Keratinocyte (primary cell): ENCODE measurements around the gene OR56A5. TPM values are rescaled to one million over a fixed set of nuclear protein-coding genes. Genes with fewer than 3 reads are reported as not detected.

Experiments used
- DNase-seq: peaks from one replicate; pipeline ENCODE4 v3.0.0-alpha.2; 2011; ENCODE audit warnings: low read depth, missing footprints, low spot score
- FAIRE-seq: peaks from 2 replicates; lab custom pipeline; 2011; peaks lifted over from hg19 to GRCh38; lab: Jason Lieb, UNC
- H2AFZ ChIP-seq: 2 replicates; pipeline ENCODE4 v1.6.0; 2012; ENCODE audit warnings: low read length, control low read depth, inconsistent platforms; ENCODE audit not compliant: control insufficient read depth
- H3K27ac ChIP-seq: 2 replicates; pipeline ENCODE4 v1.5.1; 2011; ENCODE audit warnings: low read length; ENCODE audit not compliant: control insufficient read depth, insufficient read depth
- H3K27me3 ChIP-seq: 3 replicates; pipeline ENCODE4 v1.6.0; 2011; ENCODE audit warnings: low read length; ENCODE audit not compliant: control insufficient read depth, insufficient read depth; ENCODE audit errors: extremely low read depth
- H3K36me3 ChIP-seq, 2 experiments: 2 replicates in 1 of 2; 3 replicates in 1 of 2; pipeline ENCODE4 v1.5.1; 2011; ENCODE audit warnings: low read length in 2 of 2, mild to moderate bottlenecking in 1 of 2; ENCODE audit not compliant: control insufficient read depth in 2 of 2, insufficient read depth in 2 of 2; ENCODE audit errors: extremely low read depth in 1 of 2
- H3K4me1 ChIP-seq: 3 replicates; pipeline ENCODE4 v1.5.1; 2011; ENCODE audit warnings: low read length; ENCODE audit not compliant: control insufficient read depth, insufficient read depth; ENCODE audit errors: extremely low read depth
- H3K4me2 ChIP-seq: 3 replicates; pipeline ENCODE4 v1.6.0; 2011; ENCODE audit warnings: low read depth, low read length; ENCODE audit not compliant: control insufficient read depth, insufficient read depth; ENCODE audit errors: extremely low read depth
- H3K4me3 ChIP-seq, 3 experiments: fragments of 200-600 bp in 1 of 3; sonication (generic) in 1 of 3; 2 replicates in 2 of 3; 3 replicates in 1 of 3; pipeline ENCODE4 v1.5.1; 2011 to 2016; ENCODE audit warnings: low read length in 3 of 3, mild to moderate bottlenecking in 3 of 3, control low read depth in 2 of 3, inconsistent platforms in 1 of 3, low read depth in 1 of 3, mixed read lengths in 1 of 3, mixed run types in 1 of 3, moderate library complexity in 1 of 3; ENCODE audit not compliant: control insufficient read depth in 2 of 3, insufficient read depth in 2 of 3; ENCODE audit errors: extremely low read depth in 1 of 3
- H3K79me2 ChIP-seq: 2 replicates; pipeline ENCODE4 v1.6.0; 2012; ENCODE audit warnings: low read length; ENCODE audit not compliant: control insufficient read depth, insufficient read depth
- H3K9ac ChIP-seq: 3 replicates; pipeline ENCODE4 v1.6.0; 2011; ENCODE audit warnings: low read length; ENCODE audit not compliant: control insufficient read depth, insufficient read depth; ENCODE audit errors: extremely low read depth
- H3K9me1 ChIP-seq: 3 replicates; pipeline ENCODE4 v1.6.0; 2011; ENCODE audit warnings: low read length; ENCODE audit not compliant: control insufficient read depth, insufficient read depth; ENCODE audit errors: extremely low read depth
- H3K9me3 ChIP-seq: 2 replicates; pipeline ENCODE4 v1.5.1; 2012; ENCODE audit warnings: low read depth, low read length; ENCODE audit not compliant: control insufficient read depth
- H4K20me1 ChIP-seq: 3 replicates; pipeline ENCODE4 v1.6.0; 2011; ENCODE audit warnings: low read length; ENCODE audit not compliant: control insufficient read depth, insufficient read depth; ENCODE audit errors: extremely low read depth
- EZH2 ChIP-seq: IDR thresholded peaks from one replicate; pipeline ENCODE4 v1.6.1; 2012; ENCODE audit warnings: inconsistent platforms, mild to moderate bottlenecking, low read length, moderate library complexity
- dilution Hi-C: fragments of 300-500 bp; cut with MboI; formaldehyde crosslinking; loops from one replicate; pipeline ENCODE4 v1.7.0; 2020; ENCODE audit warnings: low sequenced_read_pairs; ENCODE audit not compliant: extremely low pct_ligation_motif_present
- polyA plus RNA-seq, 5 experiments: library from polyadenylated mRNA; depleted of rRNA in 3 of 5; stranded (reverse) in 3 of 5; stranded (forward) in 1 of 5; unstranded in 1 of 5; fragments of >200 nt; gene quantifications; 1 replicate in 1 of 5; 2 replicates in 3 of 5; 3 replicates in 1 of 5; pipeline versions ENCODE4 v1.2.1 to v1.2.3, GENCODE V29; 2011 to 2012; ENCODE audit warnings: missing spikeins in 2 of 5, low read depth in 1 of 5, low replicate concordance in 1 of 5
- TF ChIP-seq, protein P1 (sequence below), 3 experiments: IDR thresholded peaks in 1 of 3; conservative IDR thresholded peaks in 1 of 3; optimal IDR thresholded peaks in 1 of 3; 2 replicates in 2 of 3; 3 replicates in 1 of 3; pipeline versions ENCODE3 to v1.5.1; 2011; ENCODE audit warnings: low read length in 3 of 3, mild to moderate bottlenecking in 3 of 3, moderate library complexity in 2 of 3, control low read depth in 1 of 3, inconsistent platforms in 1 of 3; ENCODE audit not compliant: insufficient read depth in 2 of 3; ENCODE audit errors: extremely low read depth in 1 of 3

Gene OR56A5
- polyA plus RNA-seq, 1 donor (not counting 4 experiments of a cell fraction or from before 2014, with no cell fraction given) = not detected

DNA sequence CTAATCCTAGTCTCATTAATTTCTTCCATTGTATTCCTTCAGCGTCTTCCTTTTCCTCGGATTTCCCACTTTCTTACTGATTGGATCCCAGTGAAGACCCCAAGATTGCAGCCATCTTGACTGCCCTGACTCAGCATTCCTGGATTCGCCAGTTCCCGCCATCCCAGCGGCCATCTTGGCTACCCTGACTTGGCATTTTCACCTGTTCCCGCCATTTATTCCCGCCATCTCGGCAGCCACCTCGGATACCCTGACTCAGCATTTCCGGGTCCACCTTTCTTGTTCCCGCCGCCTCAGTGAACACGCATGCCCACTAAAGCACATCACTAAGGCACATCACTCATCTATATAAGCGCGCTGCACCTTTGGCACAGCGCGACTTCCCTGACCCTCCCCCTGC lies 40.0 kb downstream of the OR56A5 start:
- Histone ChIP-seq H3K4me1 (peaks cover 5% of the 10 kb centered on the region), H3K4me2 (no peak overlapping the region), H3K9me3 (peaks cover 2% of the 10 kb centered on the region), H3K27ac (no peak overlapping the region), H4K20me1 (no peaks in the 10 kb centered on the region), H3K4me3 (no peak overlapping the region), H3K9ac (no peak overlapping the region), H3K36me3 (no peaks in the 10 kb centered on the region), H3K79me2 (no peaks in the 10 kb centered on the region), H3K27me3 (no peaks in the 10 kb centered on the region), H3K9me1 (no peaks in the 10 kb centered on the region), H2AFZ (no peak overlapping the region)
- DNase-seq = no peak
- no peak for TF ChIP-seq EZH2
- TF ChIP-seq, protein P1, sequence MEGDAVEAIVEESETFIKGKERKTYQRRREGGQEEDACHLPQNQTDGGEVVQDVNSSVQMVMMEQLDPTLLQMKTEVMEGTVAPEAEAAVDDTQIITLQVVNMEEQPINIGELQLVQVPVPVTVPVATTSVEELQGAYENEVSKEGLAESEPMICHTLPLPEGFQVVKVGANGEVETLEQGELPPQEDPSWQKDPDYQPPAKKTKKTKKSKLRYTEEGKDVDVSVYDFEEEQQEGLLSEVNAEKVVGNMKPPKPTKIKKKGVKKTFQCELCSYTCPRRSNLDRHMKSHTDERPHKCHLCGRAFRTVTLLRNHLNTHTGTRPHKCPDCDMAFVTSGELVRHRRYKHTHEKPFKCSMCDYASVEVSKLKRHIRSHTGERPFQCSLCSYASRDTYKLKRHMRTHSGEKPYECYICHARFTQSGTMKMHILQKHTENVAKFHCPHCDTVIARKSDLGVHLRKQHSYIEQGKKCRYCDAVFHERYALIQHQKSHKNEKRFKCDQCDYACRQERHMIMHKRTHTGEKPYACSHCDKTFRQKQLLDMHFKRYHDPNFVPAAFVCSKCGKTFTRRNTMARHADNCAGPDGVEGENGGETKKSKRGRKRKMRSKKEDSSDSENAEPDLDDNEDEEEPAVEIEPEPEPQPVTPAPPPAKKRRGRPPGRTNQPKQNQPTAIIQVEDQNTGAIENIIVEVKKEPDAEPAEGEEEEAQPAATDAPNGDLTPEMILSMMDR (optimal IDR thresholded peaks at IDR 0.05 in 1 of 3, IDR thresholded peaks at IDR 0.05 in 1 of 3, conservative IDR thresholded peaks at IDR 0.05 in 1 of 3; ENCODE audit: extremely low read depth in 1 of 3, insufficient read depth in 2 of 3, low read length in 3 of 3) = no peak
- no peak for FAIRE-seq
- dilution Hi-C loops = no loop called here

DNA sequence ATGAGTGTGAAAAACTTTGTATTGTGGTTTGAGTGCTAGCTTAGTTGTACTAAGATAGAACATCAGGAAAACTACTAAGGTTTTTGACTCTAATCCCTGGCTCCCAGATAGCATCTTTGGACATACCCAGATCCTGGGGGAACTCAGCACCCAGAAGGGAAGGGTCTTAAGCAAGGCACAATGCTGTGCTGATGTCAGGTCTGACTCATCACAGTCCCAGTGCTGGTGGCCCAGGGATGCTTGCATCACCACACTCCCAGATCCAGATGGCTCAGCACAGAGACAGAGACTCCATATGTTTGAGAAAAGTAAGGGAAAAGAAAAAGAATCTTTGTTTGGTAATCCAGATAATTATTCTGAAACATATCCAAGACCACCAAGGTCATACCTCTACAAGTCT lies 44.5 kb downstream of the OR56A5 start:
- no peaks in the 10 kb centered on the region for H4K20me1 ChIP-seq
- H3K9me3 ChIP-seq = no peaks in the 10 kb centered on the region
- no peaks in the 10 kb centered on the region for H3K79me2 ChIP-seq
- dilution Hi-C loops = no loop called here
- no peak overlapping the region for H3K4me2 ChIP-seq
- H2AFZ ChIP-seq = no peak overlapping the region
- no peaks in the 10 kb centered on the region for H3K36me3 ChIP-seq
- no peaks in the 10 kb centered on the region for H3K27me3 ChIP-seq
- no peak for TF ChIP-seq EZH2
- TF ChIP-seq, protein P1 (optimal IDR thresholded peaks at IDR 0.05 in 1 of 3, IDR thresholded peaks at IDR 0.05 in 1 of 3, conservative IDR thresholded peaks at IDR 0.05 in 1 of 3; ENCODE audit: extremely low read depth in 1 of 3, insufficient read depth in 2 of 3, low read length in 3 of 3) = no peak
- H3K9me1 ChIP-seq = no peaks in the 10 kb centered on the region
- DNase-seq (no peak), FAIRE-seq (no peak)
- H3K4me1 ChIP-seq = peaks cover 12% of the 10 kb centered on the region
- peak overlapping the region; percentile 73 for H3K27ac ChIP-seq
- peak overlapping the region; percentile 15 for H3K9ac ChIP-seq
- H3K4me3 ChIP-seq = no peak overlapping the region
